Stimulated activated CD4-positive, alpha-beta T cell treated with anti-CD3 and anti-CD28 coated beads, Interleukin-1b, Interleukin-23, amount 100 ng/mL, for 24 hours (primary cell): ENCODE results near the gene MED12.

Experiments
- DNase-seq, 4 experiments: peaks; one replicate each; pipeline ENCODE4 v3.0.0-alpha.2; 2020; ENCODE audit warnings: low read depth in 4 of 4, low spot score in 1 of 4

MED12 gene

GRCh38 chrX:71107245-71107644 is 11.2 kb upstream of the MED12 start:
- no peak for DNase-seq

GRCh38 chrX:71107762-71108360 is 10.5 kb upstream of the MED12 start:
- DNase-seq: no peak

- DNase-seq: no peak
Observed at GRCh38 chrX:71109051-71109450, 9.3 kb upstream of the MED12 start.

GRCh38 chrX:71111141-71111843 is 7.1 kb upstream of the MED12 start, which contains the start of gene IL2RG:
Gene IL2RG (minus strand): TSS chrX:71111577. CDS start chrX:71111539, 38 bp downstream.
- DNase-seq: peak; percentile 30 to 61 (median 48)

- DNase-seq: no peak
Observed at GRCh38 chrX:71111921-71112431, 6.4 kb upstream of the MED12 start.

GRCh38 chrX:71117358-71117757 is 1.0 kb upstream of the MED12 start:
- no peak for DNase-seq

- DNase-seq: no peak
Observed at GRCh38 chrX:71118985-71119535, 664 bp downstream of the MED12 start.

- DNase-seq: no peak
Observed at GRCh38 chrX:71128166-71128833, 9.9 kb downstream of the MED12 start.

GRCh38 chrX:71128915-71129765 is 10.7 kb downstream of the MED12 start:
- peak; percentile 34 to 71 (median 50) for DNase-seq

- no peak for DNase-seq
Observed at GRCh38 chrX:71131510-71131909, 13.1 kb downstream of the MED12 start.

GRCh38 chrX:71140440-71140839 is 22.0 kb downstream of the MED12 start:
- DNase-seq: no peak

- no peak for DNase-seq
Observed at GRCh38 chrX:71143508-71143907, 25.1 kb downstream of the MED12 start.

- no peak for DNase-seq
Observed at GRCh38 chrX:71144651-71145050, 26.3 kb downstream of the MED12 start, which contains the start of gene NLGN3. Gene NLGN3 (plus strand): TSS chrX:71144841. CDS start chrX:71147750, 2,909 bp downstream.

GRCh38 chrX:71147496-71148277 is 29.3 kb downstream of the MED12 start:
- no peak for DNase-seq

- DNase-seq: no peak
Observed at GRCh38 chrX:71148278-71148663, 29.9 kb downstream of the MED12 start.

GRCh38 chrX:71151366-71151765 is 33.0 kb downstream of the MED12 start:
- DNase-seq: no peak

GRCh38 chrX:71154196-71154595 is 35.8 kb downstream of the MED12 start:
- no peak for DNase-seq

GRCh38 chrX:71154641-71155040 is 36.2 kb downstream of the MED12 start:
- no peak for DNase-seq

- DNase-seq: no peak
Observed at GRCh38 chrX:71158603-71159002, 40.2 kb downstream of the MED12 start.

GRCh38 chrX:71159335-71159734 is 40.9 kb downstream of the MED12 start:
- DNase-seq: no peak
